ENCODE data around the gene CDK5RAP3. TPM values are rescaled to one million over a fixed set of nuclear protein-coding genes. Genes with fewer than 3 reads are reported as not detected.

CDK5RAP3 gene
- polyA plus RNA-seq, 1 experiment = 71.2 TPM

- ChIA-PET POLR2A (interaction anchor here (1.3 to 1.7 kb wide), 2 partner anchors 31 to 41 kb away, joined by 3 to 4 read pairs; no protein-coding TSS in a partner anchor), CTCF (interaction anchor here (1.3 to 2.7 kb wide), 3 partner anchors 11 to 35 kb away, joined by 3 to 19 read pairs (median 7); partner anchors contain the start of gene CDK5RAP3)
- TF ChIP-seq, protein P1, sequence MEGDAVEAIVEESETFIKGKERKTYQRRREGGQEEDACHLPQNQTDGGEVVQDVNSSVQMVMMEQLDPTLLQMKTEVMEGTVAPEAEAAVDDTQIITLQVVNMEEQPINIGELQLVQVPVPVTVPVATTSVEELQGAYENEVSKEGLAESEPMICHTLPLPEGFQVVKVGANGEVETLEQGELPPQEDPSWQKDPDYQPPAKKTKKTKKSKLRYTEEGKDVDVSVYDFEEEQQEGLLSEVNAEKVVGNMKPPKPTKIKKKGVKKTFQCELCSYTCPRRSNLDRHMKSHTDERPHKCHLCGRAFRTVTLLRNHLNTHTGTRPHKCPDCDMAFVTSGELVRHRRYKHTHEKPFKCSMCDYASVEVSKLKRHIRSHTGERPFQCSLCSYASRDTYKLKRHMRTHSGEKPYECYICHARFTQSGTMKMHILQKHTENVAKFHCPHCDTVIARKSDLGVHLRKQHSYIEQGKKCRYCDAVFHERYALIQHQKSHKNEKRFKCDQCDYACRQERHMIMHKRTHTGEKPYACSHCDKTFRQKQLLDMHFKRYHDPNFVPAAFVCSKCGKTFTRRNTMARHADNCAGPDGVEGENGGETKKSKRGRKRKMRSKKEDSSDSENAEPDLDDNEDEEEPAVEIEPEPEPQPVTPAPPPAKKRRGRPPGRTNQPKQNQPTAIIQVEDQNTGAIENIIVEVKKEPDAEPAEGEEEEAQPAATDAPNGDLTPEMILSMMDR (IDR thresholded peaks at IDR 0.05; ENCODE audit: low read depth, low read length) = no peak
- Histone ChIP-seq H3K4me3 (ENCODE audit: low read depth, low read length) (no peak overlapping the region), H3K27me3 (ENCODE audit: control insufficient read depth, insufficient read depth, low read length) (no peaks in the 10 kb centered on the region), H3K27ac (ENCODE audit: low read depth, low read length) (no peak overlapping the region), H3K9me3 (ENCODE audit: control insufficient read depth, insufficient read depth, low read length) (no peaks in the 10 kb centered on the region)
- peak; percentile 18 for DNase-seq (ENCODE audit: low read depth, low spot score)
These were observed 35.0 kb upstream of the CDK5RAP3 start for GRCh38 chr17:47935961-47936360.

DNA sequence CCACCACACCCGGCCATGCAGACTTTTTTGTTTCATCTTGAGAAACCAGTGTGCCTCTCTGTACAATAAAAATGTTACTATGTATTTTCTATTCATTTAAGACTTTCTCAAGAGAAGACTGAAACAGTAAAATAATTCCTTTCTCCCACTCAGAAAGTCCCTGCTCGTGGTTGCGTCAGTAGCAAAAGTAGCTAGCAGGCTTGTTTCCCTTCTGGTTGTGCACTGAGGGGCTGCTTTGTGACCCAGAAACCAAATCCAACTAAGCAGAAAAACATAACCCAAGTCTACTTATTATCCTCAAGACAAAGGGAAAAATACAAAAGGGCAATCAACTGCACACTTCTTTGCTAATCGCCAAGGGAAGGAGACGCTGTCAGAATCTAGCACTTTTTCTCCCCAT, 33.0 kb upstream of the CDK5RAP3 start:
- ChIA-PET POLR2A (no interaction called here), CTCF (interaction anchor here (1.3 kb wide), 1 partner anchor 9 kb away, joined by 4 read pairs; no protein-coding TSS in a partner anchor)
- Histone ChIP-seq H3K27ac (ENCODE audit: low read depth, low read length) (no peak overlapping the region), H3K9me3 (ENCODE audit: control insufficient read depth, insufficient read depth, low read length) (no peaks in the 10 kb centered on the region), H3K4me3 (ENCODE audit: low read depth, low read length) (no peak overlapping the region), H3K27me3 (ENCODE audit: control insufficient read depth, insufficient read depth, low read length) (no peaks in the 10 kb centered on the region)
- DNase-seq (ENCODE audit: low read depth, low spot score) = no peak
- TF ChIP-seq, protein P1 (IDR thresholded peaks at IDR 0.05; ENCODE audit: low read depth, low read length) = no peak

GRCh38 chr17:47941246-47942095, 29.4 kb upstream of the CDK5RAP3 start, which contains the start of gene PNPO:
Gene PNPO (plus strand): TSS chr17:47941571. CDS start chr17:47941676, 105 bp downstream.
- peak within 1 kb of the TSS; percentile 87 for H3K4me3 ChIP-seq (ENCODE audit: low read depth, low read length)
- DNase-seq (ENCODE audit: low read depth, low spot score) = peak; percentile 93
- peak within 1 kb of the TSS; percentile 47 for H3K27ac ChIP-seq (ENCODE audit: low read depth, low read length)
- no peaks in the 10 kb centered on the region for H3K9me3 ChIP-seq (ENCODE audit: control insufficient read depth, insufficient read depth, low read length)
- CTCF ChIA-PET = interaction anchor here (0.9 to 2.3 kb wide), 5 partner anchors 8 to 77 kb away, joined by 3 to 18 read pairs (median 6); partner anchors contain the start of gene CDK5RAP3
- no peaks in the 10 kb centered on the region for H3K27me3 ChIP-seq (ENCODE audit: control insufficient read depth, insufficient read depth, low read length)
- POLR2A ChIA-PET = interaction anchor here (0.6 kb wide), 1 partner anchor 39 kb away, joined by 3 read pairs; no protein-coding TSS in a partner anchor
- TF ChIP-seq, protein P1 (IDR thresholded peaks at IDR 0.05; ENCODE audit: low read depth, low read length) = no peak

DNA sequence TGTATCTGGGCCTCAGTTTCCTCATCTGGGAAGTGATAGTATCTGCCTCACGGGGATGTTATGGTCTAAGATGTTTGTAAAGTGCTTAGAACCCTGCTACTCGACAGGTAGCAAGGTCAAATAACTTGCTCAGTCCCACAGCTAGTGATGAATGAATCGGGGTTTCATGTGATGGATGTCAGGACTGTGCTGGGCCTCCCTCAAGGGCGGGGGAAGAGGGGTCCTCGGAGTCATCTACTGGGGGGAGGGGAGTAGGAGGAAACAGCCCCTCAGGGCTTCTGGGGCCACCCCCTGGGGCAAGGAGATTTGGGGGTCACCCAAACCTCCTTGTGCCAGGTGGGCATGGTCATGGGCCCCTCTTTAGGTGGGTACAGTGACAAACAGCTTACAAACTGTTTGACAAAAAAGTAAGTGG, 28.8 kb upstream of the CDK5RAP3 start:
- no peak for DNase-seq (ENCODE audit: low read depth, low spot score)
- Histone ChIP-seq H3K9me3 (ENCODE audit: control insufficient read depth, insufficient read depth, low read length) (no peaks in the 10 kb centered on the region), H3K4me3 (ENCODE audit: low read depth, low read length) (peak overlapping the region; percentile 87), H3K27ac (ENCODE audit: low read depth, low read length) (peak overlapping the region; percentile 47), H3K27me3 (ENCODE audit: control insufficient read depth, insufficient read depth, low read length) (no peaks in the 10 kb centered on the region)
- ChIA-PET POLR2A (no interaction called here), CTCF (interaction anchor here (1.4 to 1.6 kb wide), 2 partner anchors 37 to 76 kb away, joined by 6 to 10 read pairs; no protein-coding TSS in a partner anchor)
- TF ChIP-seq, protein P1 (IDR thresholded peaks at IDR 0.05; ENCODE audit: low read depth, low read length) = no peak

DNA sequence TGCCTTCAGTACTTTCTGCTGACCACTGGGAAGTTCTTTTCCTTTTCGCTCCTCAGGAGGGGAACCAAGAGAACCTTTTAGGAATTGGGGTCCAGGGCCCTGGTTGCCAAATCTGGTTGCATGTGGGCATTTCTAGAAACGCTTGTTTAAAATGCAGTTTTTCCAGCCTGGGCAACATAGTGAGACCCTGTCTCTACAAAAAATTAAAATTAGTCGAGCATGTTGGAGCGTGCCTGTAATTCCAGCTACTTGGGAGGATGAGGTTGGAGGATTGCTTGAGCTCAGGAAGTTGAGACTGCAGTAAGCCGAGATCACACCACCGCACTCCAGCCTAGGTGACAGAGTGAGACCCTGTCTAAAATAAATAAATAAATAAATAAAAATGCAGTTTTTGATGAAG, 28.3 kb upstream of the CDK5RAP3 start:
- no peak for DNase-seq (ENCODE audit: low read depth, low spot score)
- Histone ChIP-seq H3K4me3 (ENCODE audit: low read depth, low read length) (peak overlapping the region; percentile 87; the same call in 1 of the 2 replicates), H3K9me3 (ENCODE audit: control insufficient read depth, insufficient read depth, low read length) (no peaks in the 10 kb centered on the region), H3K27ac (ENCODE audit: low read depth, low read length) (no peak overlapping the region), H3K27me3 (ENCODE audit: control insufficient read depth, insufficient read depth, low read length) (no peaks in the 10 kb centered on the region)
- POLR2A ChIA-PET = no interaction called here
- CTCF ChIA-PET = interaction anchor here (1.6 kb wide), 1 partner anchor 76 kb away, joined by 10 read pairs; no protein-coding TSS in a partner anchor
- TF ChIP-seq, protein P1 (IDR thresholded peaks at IDR 0.05; ENCODE audit: low read depth, low read length) = no peak

Data from AG04450 (cell line).